ENCODE results near the gene PTPRB.

Gene PTPRB

GRCh38 chr12:70617450-70617849 is 19.8 kb downstream of the PTPRB start:
- in situ Hi-C loops (cut with HindIII; ENCODE audit: low pct_ligation_motif_present, low sequenced_read_pairs): no loop called here
- no peak for DNase-seq

GRCh38 chr12:70615174-70615866 is 21.9 kb downstream of the PTPRB start:
- no peak overlapping the region for H3K27ac ChIP-seq
- TF ChIP-seq, protein P1, sequence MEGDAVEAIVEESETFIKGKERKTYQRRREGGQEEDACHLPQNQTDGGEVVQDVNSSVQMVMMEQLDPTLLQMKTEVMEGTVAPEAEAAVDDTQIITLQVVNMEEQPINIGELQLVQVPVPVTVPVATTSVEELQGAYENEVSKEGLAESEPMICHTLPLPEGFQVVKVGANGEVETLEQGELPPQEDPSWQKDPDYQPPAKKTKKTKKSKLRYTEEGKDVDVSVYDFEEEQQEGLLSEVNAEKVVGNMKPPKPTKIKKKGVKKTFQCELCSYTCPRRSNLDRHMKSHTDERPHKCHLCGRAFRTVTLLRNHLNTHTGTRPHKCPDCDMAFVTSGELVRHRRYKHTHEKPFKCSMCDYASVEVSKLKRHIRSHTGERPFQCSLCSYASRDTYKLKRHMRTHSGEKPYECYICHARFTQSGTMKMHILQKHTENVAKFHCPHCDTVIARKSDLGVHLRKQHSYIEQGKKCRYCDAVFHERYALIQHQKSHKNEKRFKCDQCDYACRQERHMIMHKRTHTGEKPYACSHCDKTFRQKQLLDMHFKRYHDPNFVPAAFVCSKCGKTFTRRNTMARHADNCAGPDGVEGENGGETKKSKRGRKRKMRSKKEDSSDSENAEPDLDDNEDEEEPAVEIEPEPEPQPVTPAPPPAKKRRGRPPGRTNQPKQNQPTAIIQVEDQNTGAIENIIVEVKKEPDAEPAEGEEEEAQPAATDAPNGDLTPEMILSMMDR (IDR thresholded peaks at IDR 0.05; ENCODE audit: low read depth, low read length, missing control alignments): no peak
- H3K4me3 ChIP-seq (ENCODE audit: low read depth, low read length): no peak overlapping the region
- no peak for DNase-seq
- H3K27me3 ChIP-seq (replicated peaks): no peaks in the 10 kb centered on the region
- in situ Hi-C loops (cut with HindIII; ENCODE audit: low pct_ligation_motif_present, low sequenced_read_pairs): no loop called here
- no peaks in the 10 kb centered on the region for H3K36me3 ChIP-seq (replicated peaks)

More at GRCh38 chr12:70617450-70617849, 19.8 kb downstream of the PTPRB start:
- H3K4me3 ChIP-seq (ENCODE audit: low read depth, low read length): no peak overlapping the region
- no peaks in the 10 kb centered on the region for H3K27me3 ChIP-seq (replicated peaks)
- TF ChIP-seq, protein P1 (IDR thresholded peaks at IDR 0.05; ENCODE audit: low read depth, low read length, missing control alignments): no peak
- no peak overlapping the region for H3K27ac ChIP-seq
- H3K36me3 ChIP-seq (replicated peaks): no peaks in the 10 kb centered on the region

DNA sequence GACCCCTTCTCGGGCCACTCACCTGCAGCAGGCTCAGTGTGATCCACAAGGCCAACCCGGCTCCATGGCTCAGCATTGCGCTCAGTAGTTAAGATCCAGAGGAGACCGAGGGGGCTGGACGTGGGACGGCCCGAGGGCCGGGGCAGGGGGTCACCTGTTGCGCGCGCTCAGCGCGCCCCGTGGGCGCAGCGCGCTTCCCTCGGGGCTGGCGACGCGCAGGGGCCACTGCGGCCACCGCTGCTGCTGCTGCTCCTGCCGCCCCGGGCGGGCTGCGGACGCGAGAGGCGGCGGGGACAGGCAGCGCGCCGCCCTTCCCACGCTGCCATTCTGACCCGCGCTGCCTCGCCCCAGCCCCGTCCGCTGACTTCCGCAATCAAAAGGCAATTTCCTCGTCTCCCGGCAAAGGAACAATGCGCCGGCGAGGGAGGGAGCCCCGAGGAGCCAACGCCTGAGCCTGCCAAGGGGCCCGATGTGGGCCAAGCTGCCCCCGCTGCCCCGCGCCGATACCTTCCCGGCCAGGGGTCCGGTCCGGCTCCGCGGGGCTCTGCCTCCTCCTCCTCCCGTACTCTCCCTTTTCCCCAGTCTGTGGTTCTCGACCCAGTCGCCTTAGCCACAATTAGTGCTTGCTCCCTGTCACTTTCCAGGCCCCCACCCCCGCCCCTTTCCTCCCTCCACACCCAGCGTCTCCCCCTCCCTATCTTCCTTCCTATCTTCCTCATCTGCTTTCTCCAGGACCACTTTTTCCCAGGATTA is 27.3 kb downstream of the PTPRB start:
- H3K27ac ChIP-seq: no peak overlapping the region
- no peaks in the 10 kb centered on the region for H3K36me3 ChIP-seq (replicated peaks)
- TF ChIP-seq, protein P1 (IDR thresholded peaks at IDR 0.05; ENCODE audit: low read depth, low read length, missing control alignments): no peak
- DNase-seq: no peak
- peak overlapping the region; percentile 66 for H3K4me3 ChIP-seq (ENCODE audit: low read depth, low read length)
- in situ Hi-C loops (cut with HindIII; ENCODE audit: low pct_ligation_motif_present, low sequenced_read_pairs): no loop called here
- H3K27me3 ChIP-seq (replicated peaks): no peaks in the 10 kb centered on the region

DNA sequence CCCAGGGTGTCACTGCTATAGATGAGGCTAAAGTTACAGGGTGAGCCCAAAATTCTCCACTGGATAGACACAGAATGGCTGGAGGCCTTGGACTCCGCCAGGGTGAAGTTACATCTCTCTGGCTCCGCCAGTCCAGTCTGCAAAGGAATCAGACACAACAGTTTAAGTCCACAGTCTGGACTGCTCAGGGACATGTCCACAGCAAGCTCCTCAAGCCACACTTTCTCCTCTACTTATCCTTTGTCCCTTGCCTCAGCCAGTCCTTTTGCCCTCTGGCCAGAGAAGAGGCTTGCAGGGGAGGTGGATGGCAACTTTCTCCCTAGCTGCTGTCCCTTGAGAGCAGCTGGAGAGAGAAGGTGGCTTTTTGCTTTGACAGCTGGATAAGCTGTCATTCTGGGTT is 28.0 kb downstream of the PTPRB start:
- peak overlapping the region; percentile 66 for H3K4me3 ChIP-seq (ENCODE audit: low read depth, low read length)

GRCh38 chr12:70608184-70608583 is 29.0 kb downstream of the PTPRB start:
- H3K4me3 ChIP-seq (ENCODE audit: low read depth, low read length): no peak overlapping the region
- H3K27me3 ChIP-seq (replicated peaks): no peaks in the 10 kb centered on the region
- TF ChIP-seq, protein P1 (IDR thresholded peaks at IDR 0.05; ENCODE audit: low read depth, low read length, missing control alignments): no peak
- no peak overlapping the region for H3K27ac ChIP-seq
- H3K36me3 ChIP-seq (replicated peaks): no peaks in the 10 kb centered on the region
- DNase-seq: no peak
- in situ Hi-C loops (cut with HindIII; ENCODE audit: low pct_ligation_motif_present, low sequenced_read_pairs): no loop called here

More for the DNA sequence above, 28.0 kb downstream of the PTPRB start:
- Histone ChIP-seq H3K27ac (no peak overlapping the region), H3K27me3 (replicated peaks) (no peaks in the 10 kb centered on the region), H3K36me3 (replicated peaks) (no peaks in the 10 kb centered on the region)
- in situ Hi-C loops (cut with HindIII; ENCODE audit: low pct_ligation_motif_present, low sequenced_read_pairs): no loop called here
- DNase-seq: no peak
- TF ChIP-seq, protein P1 (IDR thresholded peaks at IDR 0.05; ENCODE audit: low read depth, low read length, missing control alignments): no peak

Measured in brain microvascular endothelial cell (primary cell).